Measurements from ENCODE around the gene PINLYP. TPM values are rescaled to one million over a fixed set of nuclear protein-coding genes. Genes with fewer than 3 reads are reported as not detected.
A peak's percentile ranks its signal among the peaks of the same experiment; 100 is the strongest.

PINLYP gene
- total RNA-seq, 1 experiment from 2014 or later, result 6.4 TPM

- Mint-ChIP-seq H3K36me3 (peaks cover 27% of the 10 kb centered on the region), H3K27ac (0 out of 2 replicates have a peak overlapping the region, but pooled peaks have one; percentile 28), H3K4me1 (peaks cover 6% of the 10 kb centered on the region; the same call in 1 of the 2 replicates), H3K27me3 (ENCODE audit: low read depth) (no peaks in the 10 kb centered on the region; the same call in 1 of the 2 replicates), H3K9me3 (peaks cover 24% of the 10 kb centered on the region), H3K4me3 (no peak overlapping the region)
- DNase-seq (ENCODE audit: low spot score) (no peak), ATAC-seq (no peak)
- ChIA-PET CTCF (no interaction called here), POLR2A (no interaction called here)
- TF ChIP-seq, protein P1, sequence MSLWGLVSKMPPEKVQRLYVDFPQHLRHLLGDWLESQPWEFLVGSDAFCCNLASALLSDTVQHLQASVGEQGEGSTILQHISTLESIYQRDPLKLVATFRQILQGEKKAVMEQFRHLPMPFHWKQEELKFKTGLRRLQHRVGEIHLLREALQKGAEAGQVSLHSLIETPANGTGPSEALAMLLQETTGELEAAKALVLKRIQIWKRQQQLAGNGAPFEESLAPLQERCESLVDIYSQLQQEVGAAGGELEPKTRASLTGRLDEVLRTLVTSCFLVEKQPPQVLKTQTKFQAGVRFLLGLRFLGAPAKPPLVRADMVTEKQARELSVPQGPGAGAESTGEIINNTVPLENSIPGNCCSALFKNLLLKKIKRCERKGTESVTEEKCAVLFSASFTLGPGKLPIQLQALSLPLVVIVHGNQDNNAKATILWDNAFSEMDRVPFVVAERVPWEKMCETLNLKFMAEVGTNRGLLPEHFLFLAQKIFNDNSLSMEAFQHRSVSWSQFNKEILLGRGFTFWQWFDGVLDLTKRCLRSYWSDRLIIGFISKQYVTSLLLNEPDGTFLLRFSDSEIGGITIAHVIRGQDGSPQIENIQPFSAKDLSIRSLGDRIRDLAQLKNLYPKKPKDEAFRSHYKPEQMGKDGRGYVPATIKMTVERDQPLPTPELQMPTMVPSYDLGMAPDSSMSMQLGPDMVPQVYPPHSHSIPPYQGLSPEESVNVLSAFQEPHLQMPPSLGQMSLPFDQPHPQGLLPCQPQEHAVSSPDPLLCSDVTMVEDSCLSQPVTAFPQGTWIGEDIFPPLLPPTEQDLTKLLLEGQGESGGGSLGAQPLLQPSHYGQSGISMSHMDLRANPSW (CRISPR knock-in tag; conservative IDR thresholded peaks at IDR 0.05; ENCODE audit: low read depth), result no peak
- no peak for TF ChIP-seq ZBTB21 (CRISPR knock-in tag; IDR thresholded peaks at IDR 0.05; ENCODE audit: borderline replicate concordance)
- no peak for TF ChIP-seq TCF7 (CRISPR knock-in tag; IDR thresholded peaks at IDR 0.05; ENCODE audit: low read depth)
- TF ChIP-seq, protein P2, sequence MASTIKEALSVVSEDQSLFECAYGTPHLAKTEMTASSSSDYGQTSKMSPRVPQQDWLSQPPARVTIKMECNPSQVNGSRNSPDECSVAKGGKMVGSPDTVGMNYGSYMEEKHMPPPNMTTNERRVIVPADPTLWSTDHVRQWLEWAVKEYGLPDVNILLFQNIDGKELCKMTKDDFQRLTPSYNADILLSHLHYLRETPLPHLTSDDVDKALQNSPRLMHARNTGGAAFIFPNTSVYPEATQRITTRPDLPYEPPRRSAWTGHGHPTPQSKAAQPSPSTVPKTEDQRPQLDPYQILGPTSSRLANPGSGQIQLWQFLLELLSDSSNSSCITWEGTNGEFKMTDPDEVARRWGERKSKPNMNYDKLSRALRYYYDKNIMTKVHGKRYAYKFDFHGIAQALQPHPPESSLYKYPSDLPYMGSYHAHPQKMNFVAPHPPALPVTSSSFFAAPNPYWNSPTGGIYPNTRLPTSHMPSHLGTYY (CRISPR knock-in tag; IDR thresholded peaks at IDR 0.05), result no peak
- no peak for TF ChIP-seq NFE2L1 (CRISPR knock-in tag; IDR thresholded peaks at IDR 0.05)
- TF ChIP-seq, protein P3, sequence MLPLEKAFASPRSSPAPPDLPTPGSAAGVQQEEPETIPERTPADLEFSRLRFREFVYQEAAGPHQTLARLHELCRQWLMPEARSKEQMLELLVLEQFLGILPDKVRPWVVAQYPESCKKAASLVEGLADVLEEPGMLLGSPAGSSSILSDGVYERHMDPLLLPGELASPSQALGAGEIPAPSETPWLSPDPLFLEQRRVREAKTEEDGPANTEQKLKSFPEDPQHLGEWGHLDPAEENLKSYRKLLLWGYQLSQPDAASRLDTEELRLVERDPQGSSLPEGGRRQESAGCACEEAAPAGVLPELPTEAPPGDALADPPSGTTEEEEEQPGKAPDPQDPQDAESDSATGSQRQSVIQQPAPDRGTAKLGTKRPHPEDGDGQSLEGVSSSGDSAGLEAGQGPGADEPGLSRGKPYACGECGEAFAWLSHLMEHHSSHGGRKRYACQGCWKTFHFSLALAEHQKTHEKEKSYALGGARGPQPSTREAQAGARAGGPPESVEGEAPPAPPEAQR (CRISPR knock-in tag; IDR thresholded peaks at IDR 0.05), result no peak
- no peak for TF ChIP-seq RELA (CRISPR knock-in tag; IDR thresholded peaks at IDR 0.05; ENCODE audit: borderline replicate concordance)
- no peak for TF ChIP-seq EMX1 (CRISPR knock-in tag; IDR thresholded peaks at IDR 0.05)
- no peak for TF ChIP-seq NFYB (CRISPR knock-in tag; conservative IDR thresholded peaks at IDR 0.05; ENCODE audit: low read depth)
- no peak for TF ChIP-seq FOXK1 (CRISPR knock-in tag; IDR thresholded peaks at IDR 0.05)
- no peak for TF ChIP-seq JAZF1 (CRISPR knock-in tag; IDR thresholded peaks at IDR 0.05)
- no peak for TF ChIP-seq SP1 (CRISPR knock-in tag; conservative IDR thresholded peaks at IDR 0.05)
- no peak for TF ChIP-seq ESRRA (CRISPR knock-in tag; IDR thresholded peaks at IDR 0.05; ENCODE audit: borderline replicate concordance)
- TF ChIP-seq, protein P4, sequence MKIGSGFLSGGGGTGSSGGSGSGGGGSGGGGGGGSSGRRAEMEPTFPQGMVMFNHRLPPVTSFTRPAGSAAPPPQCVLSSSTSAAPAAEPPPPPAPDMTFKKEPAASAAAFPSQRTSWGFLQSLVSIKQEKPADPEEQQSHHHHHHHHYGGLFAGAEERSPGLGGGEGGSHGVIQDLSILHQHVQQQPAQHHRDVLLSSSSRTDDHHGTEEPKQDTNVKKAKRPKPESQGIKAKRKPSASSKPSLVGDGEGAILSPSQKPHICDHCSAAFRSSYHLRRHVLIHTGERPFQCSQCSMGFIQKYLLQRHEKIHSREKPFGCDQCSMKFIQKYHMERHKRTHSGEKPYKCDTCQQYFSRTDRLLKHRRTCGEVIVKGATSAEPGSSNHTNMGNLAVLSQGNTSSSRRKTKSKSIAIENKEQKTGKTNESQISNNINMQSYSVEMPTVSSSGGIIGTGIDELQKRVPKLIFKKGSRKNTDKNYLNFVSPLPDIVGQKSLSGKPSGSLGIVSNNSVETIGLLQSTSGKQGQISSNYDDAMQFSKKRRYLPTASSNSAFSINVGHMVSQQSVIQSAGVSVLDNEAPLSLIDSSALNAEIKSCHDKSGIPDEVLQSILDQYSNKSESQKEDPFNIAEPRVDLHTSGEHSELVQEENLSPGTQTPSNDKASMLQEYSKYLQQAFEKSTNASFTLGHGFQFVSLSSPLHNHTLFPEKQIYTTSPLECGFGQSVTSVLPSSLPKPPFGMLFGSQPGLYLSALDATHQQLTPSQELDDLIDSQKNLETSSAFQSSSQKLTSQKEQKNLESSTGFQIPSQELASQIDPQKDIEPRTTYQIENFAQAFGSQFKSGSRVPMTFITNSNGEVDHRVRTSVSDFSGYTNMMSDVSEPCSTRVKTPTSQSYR (CRISPR knock-in tag; IDR thresholded peaks at IDR 0.05), result no peak
- TF ChIP-seq FOXJ3 (CRISPR knock-in tag; IDR thresholded peaks at IDR 0.05; ENCODE audit: borderline replicate concordance), result no peak
Measured at GRCh38 chr19:43610493-43610892, 34.9 kb downstream of the PINLYP start.

DNA sequence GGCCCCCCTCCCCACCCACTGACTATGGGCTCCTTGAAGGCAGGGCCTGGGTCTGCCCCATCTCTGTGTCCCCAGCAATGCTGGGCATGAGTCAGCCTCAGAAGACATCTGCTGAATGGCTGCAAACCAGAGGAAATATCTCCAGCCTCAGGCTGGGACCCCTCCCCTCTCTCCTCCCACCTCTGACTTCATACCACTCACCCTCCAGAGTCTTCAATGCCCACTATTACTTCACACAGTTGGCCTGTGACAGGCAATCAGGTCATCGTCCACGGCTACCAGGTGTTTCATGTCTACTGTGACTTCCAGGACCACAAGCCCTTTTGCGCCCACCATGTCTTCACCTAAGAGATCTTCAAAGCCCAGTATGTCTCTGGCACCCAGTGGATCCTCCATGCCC is 36.2 kb downstream of the PINLYP start, which contains the start of gene SRRM5:
TSS of gene SRRM5 (plus strand) at position 301 of the 400 bp plus-strand sequence. CDS start at position 335, 34 bp downstream.
- ChIA-PET CTCF (no interaction called here), POLR2A (no interaction called here)
- H3K27ac Mint-ChIP-seq, result 0 out of 2 replicates have a peak within 1 kb of the TSS, but pooled peaks have one; percentile 28
- no peak within 1 kb of the TSS for H3K4me3 Mint-ChIP-seq
- H3K9me3 Mint-ChIP-seq, result peaks cover 24% of the 10 kb centered on the region
- TF ChIP-seq ZNF121 (CRISPR knock-in tag; IDR thresholded peaks at IDR 0.05) (no peak), SOX15 (CRISPR knock-in tag; IDR thresholded peaks at IDR 0.05) (no peak)
- DNase-seq (ENCODE audit: low spot score) (no peak), ATAC-seq (no peak)
- peaks cover 6% of the 10 kb centered on the region; the same call in 1 of the 2 replicates for H3K4me1 Mint-ChIP-seq
- no peaks in the 10 kb centered on the region; the same call in 1 of the 2 replicates for H3K27me3 Mint-ChIP-seq (ENCODE audit: low read depth)
- H3K36me3 Mint-ChIP-seq, result peaks cover 27% of the 10 kb centered on the region

Data from WTC11 (cell line).